Thoracic aorta (tissue), 2 donors: Measurements from ENCODE around the gene SYN1. TPM values are rescaled to one million over a fixed set of nuclear protein-coding genes. Genes with fewer than 3 reads are reported as not detected.

Source experiments
- ATAC-seq: fragments of 150-250 bp; one replicate; pipeline ENCODE4 v1.8.0; 2017; ENCODE audit warnings: low read depth; ENCODE audit not compliant: insufficient number of reproducible peaks, low FRiP score
- DNase-seq: peaks from one replicate; pipeline ENCODE4 v3.0.0-alpha.2; 2020; ENCODE audit warnings: low spot score
- H3K27ac ChIP-seq, 2 donors: fragments of 200-600 bp; sonication (generic); 1 replicate in 1 of 2; 2 replicates in 1 of 2; pipeline ENCODE4 v1.5.1; 2016; ENCODE audit warnings: mild to moderate bottlenecking in 2 of 2, moderate library complexity in 2 of 2
- H3K27me3 ChIP-seq: fragments of 200-600 bp; sonication (generic); replicated peaks from 2 replicates; pipeline ENCODE4 v1.6.0; 2016; ENCODE audit warnings: mild to moderate bottlenecking; ENCODE audit not compliant: insufficient read depth
- H3K36me3 ChIP-seq: fragments of 200-600 bp; sonication (generic); one replicate; pipeline ENCODE4 v1.5.1; 2016
- H3K4me1 ChIP-seq, 2 donors: fragments of 200-600 bp; sonication (generic); 1 replicate in 1 of 2; 2 replicates in 1 of 2; pipeline versions ENCODE4 v1.5.1 to v1.6.0; 2016; ENCODE audit warnings: low read depth in 2 of 2, mild to moderate bottlenecking in 1 of 2; ENCODE audit not compliant: control insufficient read depth in 1 of 2
- H3K4me3 ChIP-seq: fragments of 200-600 bp; sonication (generic); 2 replicates; pipeline ENCODE4 v1.5.1; 2016; ENCODE audit warnings: mild to moderate bottlenecking
- H3K9me3 ChIP-seq: fragments of 200-600 bp; sonication (generic); 2 replicates; pipeline ENCODE4 v1.5.1; 2016
- CTCF ChIP-seq: fragments of 200-600 bp; sonication (generic); IDR thresholded peaks from one replicate; pipeline ENCODE4 v1.5.1; 2019; ENCODE audit warnings: antibody characterized with exemption
- total RNA-seq, 2 donors: library from RNA; depleted of rRNA; stranded (reverse); fragments of >200 nt; gene quantifications; one replicate each; pipeline versions ENCODE4 v1.1.0 to v1.2.3, GENCODE V29; 2016

Gene SYN1
- total RNA-seq, 2 donors from 2014 or later, result 0.27 to 0.85 TPM

- H3K9me3 ChIP-seq, result no peaks in the 10 kb centered on the region
- no peak for TF ChIP-seq CTCF
- peaks cover 3% of the 10 kb centered on the region for H3K36me3 ChIP-seq
- peaks cover 2 to 8% of the 10 kb centered on the region in 2 donors for H3K4me1 ChIP-seq
- peak overlapping the region in 1 of 2 donors; percentile 5 for H3K27ac ChIP-seq
- H3K4me3 ChIP-seq, result no peak overlapping the region
- DNase-seq (no peak), ATAC-seq (no peak)
- no peaks in the 10 kb centered on the region for H3K27me3 ChIP-seq
Observed at GRCh38 chrX:47585273-47585672, 34.4 kb downstream of the SYN1 start.

GRCh38 chrX:47584714-47585113 is 34.9 kb downstream of the SYN1 start:
- DNase-seq (no peak), ATAC-seq (no peak)
- Histone ChIP-seq H3K9me3 (no peaks in the 10 kb centered on the region), H3K27me3 (no peaks in the 10 kb centered on the region), H3K4me1 (peaks cover 2 to 8% of the 10 kb centered on the region in 2 donors), H3K27ac (peak overlapping the region in 1 of 2 donors; percentile 5), H3K36me3 (peaks cover 3% of the 10 kb centered on the region), H3K4me3 (no peak overlapping the region)
- TF ChIP-seq CTCF, result no peak

- Histone ChIP-seq H3K4me3 (peak overlapping the region; percentile 76), H3K27me3 (no peaks in the 10 kb centered on the region), H3K36me3 (peaks cover 3% of the 10 kb centered on the region), H3K9me3 (no peaks in the 10 kb centered on the region), H3K4me1 (peaks cover 2 to 8% of the 10 kb centered on the region in 2 donors), H3K27ac (peak overlapping the region; percentile 85 to 87)
- DNase-seq (no peak), ATAC-seq (no peak)
- no peak for TF ChIP-seq CTCF
Observed at GRCh38 chrX:47583240-47583861, 36.3 kb downstream of the SYN1 start.

GRCh38 chrX:47581731-47582647 is 37.7 kb downstream of the SYN1 start, which contains the start of gene TIMP1:
Gene TIMP1 (plus strand): TSS chrX:47582436. CDS start chrX:47583416, 980 bp downstream.
- H3K27me3 ChIP-seq, result no peaks in the 10 kb centered on the region
- peaks cover 3% of the 10 kb centered on the region for H3K36me3 ChIP-seq
- peak within 1 kb of the TSS; percentile 85 to 87 for H3K27ac ChIP-seq
- DNase-seq (peak; percentile 87), ATAC-seq (peak; percentile 65)
- peaks cover 2 to 19% of the 10 kb centered on the region in 2 donors for H3K4me1 ChIP-seq
- H3K4me3 ChIP-seq, result peak within 1 kb of the TSS; percentile 76
- no peak for TF ChIP-seq CTCF
- no peaks in the 10 kb centered on the region for H3K9me3 ChIP-seq

- ATAC-seq, result no peak
- Histone ChIP-seq H3K4me1 (peaks cover 2 to 19% of the 10 kb centered on the region in 2 donors), H3K27ac (no peak overlapping the region), H3K36me3 (no peaks in the 10 kb centered on the region), H3K4me3 (no peak overlapping the region), H3K27me3 (no peaks in the 10 kb centered on the region), H3K9me3 (no peaks in the 10 kb centered on the region)
- DNase-seq, result no peak
- no peak for TF ChIP-seq CTCF
Observed at GRCh38 chrX:47579537-47579936, 40.1 kb downstream of the SYN1 start.
